H9 (cell line): ENCODE results near the gene POFUT1. TPM values are rescaled to one million over a fixed set of nuclear protein-coding genes. Genes with fewer than 3 reads are reported as not detected.

Experiments
- DNase-seq: peaks from one replicate; pipeline ENCODE4 v3.0.0-alpha.2; 2017
- H2AFZ ChIP-seq: one replicate; pipeline ENCODE4 v1.6.1; 2013; ENCODE audit warnings: mild to moderate bottlenecking, low read length, control low read depth, moderate library complexity
- H2AK5ac ChIP-seq: 2 replicates; pipeline ENCODE4 v1.6.1; 2013; ENCODE audit warnings: low read length, control low read depth, mixed read lengths; ENCODE audit not compliant: insufficient read length
- H2BK120ac ChIP-seq: one replicate; pipeline ENCODE4 v1.6.1; 2013; ENCODE audit warnings: low read depth, mild to moderate bottlenecking, low read length, control low read depth, inconsistent platforms; ENCODE audit not compliant: poor library complexity, severe bottlenecking
- H2BK12ac ChIP-seq: 2 replicates; pipeline ENCODE4 v1.6.1; 2013; ENCODE audit warnings: low read length, control low read depth, mixed read lengths, low read depth; ENCODE audit not compliant: insufficient read length
- H2BK15ac ChIP-seq: 2 replicates; pipeline ENCODE4 v1.6.1; 2013; ENCODE audit warnings: low read depth, low read length, control low read depth
- H2BK20ac ChIP-seq: one replicate; pipeline ENCODE4 v1.6.1; 2013; ENCODE audit warnings: low read depth, mild to moderate bottlenecking, low read length, control low read depth, inconsistent platforms; ENCODE audit not compliant: poor library complexity, severe bottlenecking
- H2BK5ac ChIP-seq: 2 replicates; pipeline ENCODE4 v1.6.1; 2013; ENCODE audit warnings: low read length, control low read depth, mixed read lengths; ENCODE audit not compliant: insufficient read length
- H3K14ac ChIP-seq: 2 replicates; pipeline ENCODE4 v1.6.1; 2013; ENCODE audit warnings: low read length, control low read depth; ENCODE audit not compliant: insufficient read depth
- H3K18ac ChIP-seq: 2 replicates; pipeline ENCODE4 v1.6.1; 2013; ENCODE audit warnings: low read depth, mild to moderate bottlenecking, mixed read lengths, low read length, control low read depth; ENCODE audit not compliant: insufficient read length
- H3K23ac ChIP-seq: 2 replicates; pipeline ENCODE4 v1.6.1; 2013; ENCODE audit warnings: low read length, control low read depth, mixed read lengths, low read depth; ENCODE audit not compliant: insufficient read length
- H3K23me2 ChIP-seq: 2 replicates; pipeline ENCODE4 v1.6.1; 2013; ENCODE audit warnings: low read depth, mild to moderate bottlenecking, mixed read lengths, low read length, control low read depth; ENCODE audit not compliant: insufficient read length, poor library complexity, severe bottlenecking
- H3K27ac ChIP-seq: 2 replicates; pipeline ENCODE4 v1.5.1; 2013; ENCODE audit warnings: low read length, control low read depth, mixed read lengths, low read depth; ENCODE audit not compliant: insufficient read length
- H3K27me3 ChIP-seq: 2 replicates; pipeline ENCODE4 v1.6.1; 2013; ENCODE audit warnings: low read length, control low read depth, inconsistent platforms; ENCODE audit not compliant: insufficient read depth
- H3K4ac ChIP-seq: 2 replicates; pipeline ENCODE4 v1.6.1; 2013; ENCODE audit warnings: low read depth, mild to moderate bottlenecking, control low read depth, inconsistent platforms, low read length, moderate library complexity
- H3K4me1 ChIP-seq: 2 replicates; pipeline ENCODE4 v1.6.1; 2013; ENCODE audit warnings: low read length, control low read depth, inconsistent platforms; ENCODE audit not compliant: insufficient read depth
- H3K4me2 ChIP-seq: 2 replicates; pipeline ENCODE4 v1.6.1; 2013; ENCODE audit warnings: low read length, control low read depth, mixed read lengths; ENCODE audit not compliant: insufficient read length, insufficient read depth
- H3K56ac ChIP-seq: 2 replicates; pipeline ENCODE4 v1.6.1; 2013; ENCODE audit warnings: low read depth, mild to moderate bottlenecking, mixed read lengths, low read length, control low read depth; ENCODE audit not compliant: insufficient read length
- H3K79me1 ChIP-seq: 2 replicates; pipeline ENCODE4 v1.6.1; 2013; ENCODE audit warnings: low read depth, mild to moderate bottlenecking, moderate library complexity, low read length, control low read depth, inconsistent platforms; ENCODE audit not compliant: insufficient read depth, poor library complexity, severe bottlenecking
- H3K79me2 ChIP-seq: 2 replicates; pipeline ENCODE4 v1.6.1; 2013; ENCODE audit warnings: low read length, control low read depth, inconsistent platforms; ENCODE audit not compliant: insufficient read depth
- H3K9ac ChIP-seq: 2 replicates; pipeline ENCODE4 v1.6.1; 2013; ENCODE audit warnings: low read length, control low read depth, mixed read lengths; ENCODE audit not compliant: insufficient read length; ENCODE audit errors: extremely low read depth
- H3K9me3 ChIP-seq: one replicate; pipeline ENCODE4 v1.6.1; 2013; ENCODE audit warnings: low read depth, low read length, inconsistent platforms; ENCODE audit not compliant: control insufficient read depth
- H3T11ph ChIP-seq: one replicate; pipeline ENCODE4 v1.6.1; 2013; ENCODE audit warnings: mild to moderate bottlenecking, low read length, control low read depth, inconsistent platforms
- H4K20me1 ChIP-seq: one replicate; pipeline ENCODE4 v1.6.1; 2013; ENCODE audit not compliant: control insufficient read depth, insufficient read length, insufficient read depth
- H4K5ac ChIP-seq: 2 replicates; pipeline ENCODE4 v1.6.1; 2013; ENCODE audit warnings: low read depth, mild to moderate bottlenecking, mixed read lengths, low read length, control low read depth; ENCODE audit not compliant: insufficient read length
- H4K8ac ChIP-seq: replicated peaks from 2 replicates; pipeline ENCODE4 v1.6.1; 2013; ENCODE audit warnings: low read length, control low read depth, mixed read lengths, low read depth; ENCODE audit not compliant: insufficient read length
- H4K91ac ChIP-seq: 2 replicates; pipeline ENCODE4 v1.6.1; 2013; ENCODE audit warnings: low read depth, mild to moderate bottlenecking, moderate library complexity, mixed read lengths, low read length, control low read depth; ENCODE audit not compliant: insufficient read length
- H3K27ac Mint-ChIP-seq, 3 experiments: 2 replicates in 2 of 3; 3 replicates in 1 of 3; pipeline ENCODE4 v1.8.0; 2020 to 2021; ENCODE audit warnings: mixed read lengths in 3 of 3, mild to moderate bottlenecking in 1 of 3, moderate library complexity in 1 of 3
- H3K27me3 Mint-ChIP-seq: 2 replicates; pipeline ENCODE4 v1.8.0; 2021; ENCODE audit warnings: low read depth, mild to moderate bottlenecking, moderate library complexity, mixed read lengths
- H3K36me3 Mint-ChIP-seq, 3 experiments: 2 replicates in 2 of 3; 3 replicates in 1 of 3; pipeline ENCODE4 v1.8.0; 2020 to 2021; ENCODE audit warnings: low read depth in 3 of 3, mixed read lengths in 3 of 3; ENCODE audit not compliant: insufficient read depth in 1 of 3
- H3K4me1 Mint-ChIP-seq, 2 experiments: 2 replicates each; pipeline ENCODE4 v1.8.0; 2020; ENCODE audit warnings: mixed read lengths in 2 of 2
- H3K4me3 Mint-ChIP-seq, 2 experiments: 2 replicates in 1 of 2; 3 replicates in 1 of 2; pipeline ENCODE4 v1.8.0; 2020 to 2021; ENCODE audit warnings: mild to moderate bottlenecking in 2 of 2, mixed read lengths in 2 of 2, moderate library complexity in 1 of 2
- H3K9me3 Mint-ChIP-seq, 2 experiments: 2 replicates in 1 of 2; 3 replicates in 1 of 2; pipeline ENCODE4 v1.8.0; 2020; ENCODE audit warnings: mild to moderate bottlenecking in 2 of 2, mixed read lengths in 2 of 2, moderate library complexity in 1 of 2
- WGBS: extraction: QIAGEN DNeasy Blood & Tissue Kit; methylation state at CpG from one replicate; pipeline ENCODE4 v1.1.7; 2013; ENCODE audit warnings: missing lambda C conversion rate, low lambda C conversion rate, mixed read lengths; ENCODE audit not compliant: insufficient read length; ENCODE audit errors: extremely low coverage; 5-methylcytosine and 5-hydroxymethylcytosine counted together
- total RNA-seq: library from RNA; stranded (reverse); gene quantifications from 2 replicates; pipeline ENCODE4 v1.2.1, GENCODE V29; 2021
- TF ChIP-seq, protein P1 (sequence below): fragments of 200-600 bp; sonication (generic); conservative IDR thresholded peaks from 3 replicates; pipeline ENCODE4 v1.8.0; 2021; ENCODE audit warnings: antibody characterized with exemption, mild to moderate bottlenecking

POFUT1 gene
- total RNA-seq, 1 experiment from 2014 or later = 41.2 TPM

DNA sequence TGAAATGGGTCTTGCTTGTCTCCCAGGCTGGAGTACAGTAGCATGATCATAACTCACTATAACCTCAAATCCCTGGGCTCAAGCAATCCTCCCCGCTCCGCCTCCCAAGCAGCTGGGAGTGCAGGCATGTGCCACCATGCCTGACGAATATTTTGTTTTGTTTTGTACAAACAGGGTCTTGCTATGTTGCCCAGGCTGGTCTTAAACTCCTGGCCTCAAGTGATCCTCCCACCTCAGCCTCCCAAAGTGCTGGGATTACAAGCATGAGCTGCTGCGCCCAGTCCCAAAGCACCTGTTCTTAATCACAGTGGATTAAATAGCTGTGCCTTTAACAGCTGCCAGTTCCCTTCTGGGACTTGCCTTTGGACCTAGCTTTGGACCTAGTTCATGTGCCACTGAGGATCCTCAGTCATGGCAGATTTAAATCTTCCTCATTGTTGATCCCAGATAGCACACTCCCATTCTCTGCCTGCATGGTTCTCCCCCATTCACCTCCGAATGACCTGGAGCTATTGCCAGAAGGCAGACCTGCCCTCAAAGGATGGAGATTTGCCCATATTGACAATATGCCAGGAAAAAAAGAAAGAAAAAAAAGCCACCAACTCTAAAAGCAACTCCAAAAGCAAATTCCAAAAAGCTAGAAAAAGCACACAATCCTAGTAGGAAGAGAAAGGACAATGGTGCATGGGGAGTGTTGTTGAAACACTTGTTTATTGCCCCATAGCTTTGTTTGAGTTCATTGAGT lies 10.6 kb downstream of the POFUT1 start:
- no peaks in the 10 kb centered on the region for H3K4me1 Mint-ChIP-seq
- H3K4ac ChIP-seq = no peak overlapping the region
- H3K9me3 Mint-ChIP-seq = no peaks in the 10 kb centered on the region
- H3K14ac ChIP-seq = no peak overlapping the region
- no peaks in the 10 kb centered on the region for H3K4me1 ChIP-seq
- no peak overlapping the region for H2BK20ac ChIP-seq
- TF ChIP-seq, protein P1, sequence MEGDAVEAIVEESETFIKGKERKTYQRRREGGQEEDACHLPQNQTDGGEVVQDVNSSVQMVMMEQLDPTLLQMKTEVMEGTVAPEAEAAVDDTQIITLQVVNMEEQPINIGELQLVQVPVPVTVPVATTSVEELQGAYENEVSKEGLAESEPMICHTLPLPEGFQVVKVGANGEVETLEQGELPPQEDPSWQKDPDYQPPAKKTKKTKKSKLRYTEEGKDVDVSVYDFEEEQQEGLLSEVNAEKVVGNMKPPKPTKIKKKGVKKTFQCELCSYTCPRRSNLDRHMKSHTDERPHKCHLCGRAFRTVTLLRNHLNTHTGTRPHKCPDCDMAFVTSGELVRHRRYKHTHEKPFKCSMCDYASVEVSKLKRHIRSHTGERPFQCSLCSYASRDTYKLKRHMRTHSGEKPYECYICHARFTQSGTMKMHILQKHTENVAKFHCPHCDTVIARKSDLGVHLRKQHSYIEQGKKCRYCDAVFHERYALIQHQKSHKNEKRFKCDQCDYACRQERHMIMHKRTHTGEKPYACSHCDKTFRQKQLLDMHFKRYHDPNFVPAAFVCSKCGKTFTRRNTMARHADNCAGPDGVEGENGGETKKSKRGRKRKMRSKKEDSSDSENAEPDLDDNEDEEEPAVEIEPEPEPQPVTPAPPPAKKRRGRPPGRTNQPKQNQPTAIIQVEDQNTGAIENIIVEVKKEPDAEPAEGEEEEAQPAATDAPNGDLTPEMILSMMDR = no peak
- DNase-seq = no peak
- H3K9ac ChIP-seq = no peak overlapping the region
- H2AFZ ChIP-seq = no peak overlapping the region
- no peak overlapping the region for H3K18ac ChIP-seq
- no peaks in the 10 kb centered on the region for H3K27me3 ChIP-seq
- H2BK120ac ChIP-seq = no peak overlapping the region
- no peak overlapping the region for H4K8ac ChIP-seq
- no peaks in the 10 kb centered on the region for H3K27me3 Mint-ChIP-seq
- no peak overlapping the region for H3T11ph ChIP-seq
- H3K56ac ChIP-seq = no peak overlapping the region
- H3K79me2 ChIP-seq = no peaks in the 10 kb centered on the region
- peaks cover 16 to 82% (median 55%) of the 10 kb centered on the region in 3 experiments for H3K36me3 Mint-ChIP-seq
- no peak overlapping the region for H3K23ac ChIP-seq
- H2AK5ac ChIP-seq = no peak overlapping the region
- H2BK15ac ChIP-seq = no peak overlapping the region
- H4K5ac ChIP-seq = no peak overlapping the region
- H4K20me1 ChIP-seq = no peaks in the 10 kb centered on the region
- H2BK5ac ChIP-seq = no peak overlapping the region
- H3K79me1 ChIP-seq = no peaks in the 10 kb centered on the region
- H2BK12ac ChIP-seq = no peak overlapping the region
- H3K23me2 ChIP-seq = no peaks in the 10 kb centered on the region
- H3K27ac Mint-ChIP-seq = no peak overlapping the region
- H3K27ac ChIP-seq = no peak overlapping the region
- H3K9me3 ChIP-seq = no peaks in the 10 kb centered on the region
- WGBS = no CpG with 5 or more reads among the region's 5 CpGs
- no peak overlapping the region for H4K91ac ChIP-seq
- no peak overlapping the region for H3K4me2 ChIP-seq
- H3K4me3 Mint-ChIP-seq = no peak overlapping the region
